WTC11 (cell line): ENCODE results near the gene GPI.

Source experiments
- ATF1 ChIP-seq: sonication (generic); formaldehyde crosslinking; IDR thresholded peaks from 2 replicates; pipeline ENCODE4 v1.8.1; 2023; ENCODE audit warnings: mild to moderate bottlenecking, moderate library complexity, missing genetic modification reagents
- ATF2 ChIP-seq: sonication (generic); formaldehyde crosslinking; IDR thresholded peaks from 2 replicates; pipeline ENCODE4 v1.8.1; 2022; ENCODE audit warnings: low read depth, missing genetic modification reagents, borderline replicate concordance
- ATF3 ChIP-seq: sonication (generic); formaldehyde crosslinking; conservative IDR thresholded peaks from 2 replicates; pipeline ENCODE4 v1.8.1; 2022; ENCODE audit warnings: mild to moderate bottlenecking, missing genetic modification reagents
- CBFB ChIP-seq: sonication (generic); formaldehyde crosslinking; IDR thresholded peaks from 2 replicates; pipeline ENCODE4 v1.8.1; 2022; ENCODE audit warnings: mild to moderate bottlenecking, low read depth, missing genetic modification reagents
- CREB1 ChIP-seq: sonication (generic); formaldehyde crosslinking; IDR thresholded peaks from 2 replicates; pipeline ENCODE4 v1.8.0; 2023; ENCODE audit warnings: mild to moderate bottlenecking, missing genetic modification reagents
- CTCF ChIP-seq: fragments of 200-600 bp; IDR thresholded peaks from 2 replicates; pipeline ENCODE4 v1.8.0; 2022; ENCODE audit warnings: antibody characterized with exemption
- ELF4 ChIP-seq: sonication (generic); formaldehyde crosslinking; IDR thresholded peaks from 2 replicates; pipeline ENCODE4 v1.8.1; 2022; ENCODE audit warnings: low read depth, mild to moderate bottlenecking, moderate library complexity, missing genetic modification reagents
- FOXK1 ChIP-seq: sonication (generic); formaldehyde crosslinking; IDR thresholded peaks from 2 replicates; pipeline ENCODE4 v1.8.0; 2022; ENCODE audit warnings: mild to moderate bottlenecking, moderate library complexity, missing genetic modification reagents
- JUN ChIP-seq: sonication (generic); formaldehyde crosslinking; IDR thresholded peaks from 2 replicates; pipeline ENCODE4 v1.8.0; 2023; ENCODE audit warnings: mild to moderate bottlenecking, missing genetic modification reagents
- MAX ChIP-seq: sonication (generic); formaldehyde crosslinking; IDR thresholded peaks from 2 replicates; pipeline ENCODE4 v1.8.0; 2022; ENCODE audit warnings: mild to moderate bottlenecking, missing genetic modification reagents
- SP1 ChIP-seq: sonication (generic); formaldehyde crosslinking; conservative IDR thresholded peaks from 2 replicates; pipeline ENCODE4 v1.8.1; 2022; ENCODE audit warnings: missing genetic modification reagents
- TEAD4 ChIP-seq: sonication (generic); formaldehyde crosslinking; IDR thresholded peaks from 2 replicates; pipeline ENCODE4 v1.8.0; 2022; ENCODE audit warnings: mild to moderate bottlenecking, missing genetic modification reagents
- TF ChIP-seq, protein P1 (sequence below): fragments of 250-450 bp; sonication (Bioruptor Pico); IDR thresholded peaks from 2 replicates; pipeline ENCODE4 v1.9.0; 2021; ENCODE audit warnings: moderate library complexity, mild to moderate bottlenecking, inconsistent platforms, borderline replicate concordance

GRCh38 chr19:34399886-34400285 is 34.9 kb downstream of the GPI start:
- TF ChIP-seq ATF1 (CRISPR knock-in tag) (no peak), ATF3 (CRISPR knock-in tag) (no peak), CTCF (no peak), TEAD4 (CRISPR knock-in tag) (no peak), CREB1 (CRISPR knock-in tag) (no peak), ELF4 (no peak), MAX (no peak), FOXK1 (CRISPR knock-in tag) (no peak), SP1 (no peak), CBFB (CRISPR knock-in tag) (no peak), ATF2 (CRISPR knock-in tag) (no peak), JUN (CRISPR knock-in tag) (no peak)
- TF ChIP-seq, protein P1, sequence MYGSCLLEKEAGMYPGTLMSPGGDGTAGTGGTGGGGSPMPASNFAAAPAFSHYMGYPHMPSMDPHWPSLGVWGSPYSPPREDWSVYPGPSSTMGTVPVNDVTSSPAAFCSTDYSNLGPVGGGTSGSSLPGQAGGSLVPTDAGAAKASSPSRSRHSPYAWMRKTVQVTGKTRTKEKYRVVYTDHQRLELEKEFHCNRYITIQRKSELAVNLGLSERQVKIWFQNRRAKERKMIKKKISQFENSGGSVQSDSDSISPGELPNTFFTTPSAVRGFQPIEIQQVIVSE (CRISPR knock-in tag), result no peak
